HUES48 (cell line): ENCODE measurements around the gene CACTIN.

Experiments used
- H3K27ac ChIP-seq: one replicate; pipeline ENCODE4 v1.7.0; 2013; ENCODE audit warnings: low read depth, low read length, inconsistent platforms
- H3K27me3 ChIP-seq: 2 replicates; pipeline ENCODE4 v1.6.1; 2013; ENCODE audit warnings: mild to moderate bottlenecking, low read length; ENCODE audit not compliant: control insufficient read depth, insufficient read depth
- H3K36me3 ChIP-seq: 2 replicates; pipeline ENCODE4 v1.6.1; 2013; ENCODE audit warnings: low read length; ENCODE audit not compliant: control insufficient read depth, insufficient read depth
- H3K4me1 ChIP-seq: 2 replicates; pipeline ENCODE4 v1.6.1; 2013; ENCODE audit warnings: mild to moderate bottlenecking, low read length; ENCODE audit not compliant: control insufficient read depth, insufficient read depth
- H3K4me3 ChIP-seq: 2 replicates; pipeline ENCODE4 v1.5.1; 2013; ENCODE audit warnings: mild to moderate bottlenecking, low read depth, low read length
- H3K9ac ChIP-seq: 2 replicates; pipeline ENCODE4 v1.6.1; 2013; ENCODE audit warnings: mild to moderate bottlenecking, low read depth, low read length, moderate library complexity
- H3K9me3 ChIP-seq: 2 replicates; pipeline ENCODE4 v1.6.1; 2013; ENCODE audit warnings: low read length; ENCODE audit not compliant: control insufficient read depth, insufficient read depth

The CACTIN gene

DNA sequence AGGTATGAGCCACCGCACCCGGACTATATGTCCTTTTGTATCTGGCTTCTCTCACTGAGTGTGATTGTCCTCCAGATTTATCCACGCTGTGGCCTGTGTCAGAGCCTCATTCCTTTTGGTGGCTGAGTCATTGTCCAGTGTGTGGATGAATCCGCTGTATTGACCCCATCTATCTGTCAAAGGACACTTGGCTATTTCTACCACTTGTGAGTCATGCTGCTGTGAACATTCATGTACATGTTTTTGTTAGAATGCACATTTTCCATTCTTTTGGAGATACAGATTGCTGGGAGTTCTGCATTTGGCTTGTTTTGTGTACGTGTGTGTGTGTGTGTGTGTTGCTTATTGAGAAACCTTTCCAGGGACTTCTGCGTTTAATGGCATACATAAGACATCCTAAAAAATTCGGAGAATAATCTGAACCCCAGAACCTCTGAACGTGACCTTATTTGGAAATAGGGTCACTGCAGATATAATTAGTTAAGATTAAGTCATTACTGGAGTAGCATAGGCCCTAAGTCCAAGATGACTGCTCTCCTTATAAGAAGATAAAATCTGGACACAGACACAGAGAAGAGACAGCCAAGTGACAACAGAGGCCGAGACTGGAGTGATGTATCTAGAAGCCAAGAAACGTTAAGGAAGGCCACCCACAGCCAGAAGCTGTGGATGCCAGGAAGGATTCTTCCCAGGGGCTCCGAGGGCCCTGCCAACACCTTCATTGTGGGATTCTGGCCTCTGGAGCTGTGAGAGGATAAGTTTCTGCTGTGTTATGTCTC lies 46.2 kb downstream of the CACTIN start:
- no peak overlapping the region for H3K4me3 ChIP-seq
- peaks cover 9% of the 10 kb centered on the region for H3K4me1 ChIP-seq
- H3K27ac ChIP-seq: no peak overlapping the region
- H3K36me3 ChIP-seq: no peaks in the 10 kb centered on the region
- H3K27me3 ChIP-seq: peaks cover 12% of the 10 kb centered on the region
- no peaks in the 10 kb centered on the region for H3K9me3 ChIP-seq
- no peak overlapping the region for H3K9ac ChIP-seq

DNA sequence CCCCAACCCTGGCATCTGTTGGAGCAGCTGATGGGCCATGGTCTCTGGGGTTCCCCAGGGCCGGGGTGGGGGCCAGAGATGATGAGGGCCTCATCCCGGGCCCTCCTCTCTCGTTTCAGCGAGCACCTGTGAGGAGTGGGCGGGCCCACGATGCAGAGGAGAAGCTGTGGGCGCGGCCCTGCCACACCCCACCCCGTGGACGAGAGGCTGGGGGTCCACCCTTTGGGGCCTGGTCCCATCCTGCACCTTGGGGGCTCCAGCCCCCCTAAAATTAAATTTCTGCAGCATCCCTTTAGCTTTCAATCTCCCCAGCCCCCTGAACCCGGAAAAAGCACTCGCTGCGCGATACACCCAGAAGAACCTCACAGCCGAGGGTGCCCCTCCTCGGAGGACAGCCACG lies 48.2 kb downstream of the CACTIN start:
- no peak overlapping the region for H3K27ac ChIP-seq
- no peak overlapping the region for H3K9ac ChIP-seq
- peaks cover 9% of the 10 kb centered on the region for H3K4me1 ChIP-seq
- peaks cover 6% of the 10 kb centered on the region for H3K36me3 ChIP-seq
- H3K27me3 ChIP-seq: peaks cover 3% of the 10 kb centered on the region; the same call in 1 of the 2 replicates
- no peaks in the 10 kb centered on the region for H3K9me3 ChIP-seq
- H3K4me3 ChIP-seq: peak overlapping the region; percentile 58

DNA sequence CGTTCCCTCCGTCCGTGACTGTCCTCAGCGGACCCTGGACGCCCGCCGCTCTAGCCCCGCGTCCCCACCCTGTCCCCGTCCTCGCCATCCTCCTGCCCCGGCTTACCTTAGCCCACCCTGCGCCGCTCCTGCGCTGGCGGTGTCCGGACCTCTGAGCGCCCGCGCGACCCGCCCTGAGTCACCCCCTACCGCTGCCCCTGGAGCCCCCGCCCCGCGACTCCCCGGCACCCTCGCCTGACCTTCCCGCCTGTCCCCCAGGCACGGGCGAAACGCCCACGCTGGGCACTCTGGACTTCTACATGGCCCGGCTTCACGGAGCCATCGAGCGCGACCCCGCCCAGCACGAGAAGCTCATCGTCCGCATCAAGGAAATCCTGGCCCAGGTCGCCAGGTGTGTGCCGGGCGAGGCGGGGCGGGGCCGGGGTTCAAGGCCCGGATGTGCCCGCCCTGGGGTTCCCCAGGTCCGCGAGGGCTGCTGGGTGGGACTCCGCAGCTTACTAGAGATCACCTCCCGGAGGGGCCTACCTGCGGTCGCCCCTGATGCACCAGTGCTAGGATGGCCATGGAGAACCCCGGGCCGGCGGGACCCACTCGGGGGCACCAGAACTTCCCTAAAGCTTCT lies 48.8 kb downstream of the CACTIN start:
- Histone ChIP-seq H3K36me3 (peaks cover 6% of the 10 kb centered on the region), H3K4me1 (peaks cover 9% of the 10 kb centered on the region), H3K9me3 (no peaks in the 10 kb centered on the region), H3K27me3 (no peaks in the 10 kb centered on the region), H3K9ac (no peak overlapping the region), H3K4me3 (peak overlapping the region; percentile 58), H3K27ac (no peak overlapping the region)

DNA sequence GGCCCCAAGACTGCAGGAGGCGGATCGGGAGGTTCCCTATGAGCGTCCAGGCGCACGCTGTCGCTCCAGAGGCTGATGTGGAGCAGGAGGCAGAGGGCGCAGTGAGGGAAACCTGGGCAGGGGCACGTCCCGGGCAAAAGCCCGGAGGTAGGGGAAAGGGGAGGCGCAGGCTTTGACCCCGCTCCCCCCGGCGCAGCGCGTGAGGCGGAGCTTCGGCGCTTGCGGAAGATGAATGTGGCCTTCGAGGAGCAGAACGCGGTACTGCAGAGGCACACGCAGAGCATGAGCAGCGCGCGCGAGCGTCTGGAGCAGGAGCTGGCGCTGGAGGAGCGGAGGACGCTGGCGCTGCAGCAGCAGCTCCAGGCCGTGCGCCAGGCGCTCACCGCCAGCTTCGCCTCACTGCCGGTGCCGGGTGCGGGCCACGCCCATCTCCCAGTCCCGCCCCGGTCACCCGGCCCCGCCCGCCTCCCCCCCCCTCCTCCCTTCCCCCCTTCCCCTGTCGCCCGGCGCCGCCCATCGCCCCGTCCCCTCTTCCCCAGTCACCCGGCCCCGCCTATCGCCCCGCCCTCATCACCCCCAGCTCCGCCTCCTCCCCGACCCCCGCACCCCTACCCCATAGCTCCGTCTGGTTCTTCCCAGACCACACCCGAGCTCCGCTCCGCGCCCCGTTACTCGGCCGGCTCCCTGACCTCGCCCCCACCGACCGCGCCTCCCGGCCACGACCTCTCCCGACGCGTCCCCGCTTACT lies 49.7 kb downstream of the CACTIN start:
- H3K9ac ChIP-seq: no peak overlapping the region
- peak overlapping the region; percentile 64 for H3K4me3 ChIP-seq
- peaks cover 6% of the 10 kb centered on the region for H3K36me3 ChIP-seq
- peak overlapping the region; percentile 64 for H3K27ac ChIP-seq
- peaks cover 13% of the 10 kb centered on the region for H3K4me1 ChIP-seq
- no peaks in the 10 kb centered on the region for H3K27me3 ChIP-seq
- no peaks in the 10 kb centered on the region for H3K9me3 ChIP-seq

DNA sequence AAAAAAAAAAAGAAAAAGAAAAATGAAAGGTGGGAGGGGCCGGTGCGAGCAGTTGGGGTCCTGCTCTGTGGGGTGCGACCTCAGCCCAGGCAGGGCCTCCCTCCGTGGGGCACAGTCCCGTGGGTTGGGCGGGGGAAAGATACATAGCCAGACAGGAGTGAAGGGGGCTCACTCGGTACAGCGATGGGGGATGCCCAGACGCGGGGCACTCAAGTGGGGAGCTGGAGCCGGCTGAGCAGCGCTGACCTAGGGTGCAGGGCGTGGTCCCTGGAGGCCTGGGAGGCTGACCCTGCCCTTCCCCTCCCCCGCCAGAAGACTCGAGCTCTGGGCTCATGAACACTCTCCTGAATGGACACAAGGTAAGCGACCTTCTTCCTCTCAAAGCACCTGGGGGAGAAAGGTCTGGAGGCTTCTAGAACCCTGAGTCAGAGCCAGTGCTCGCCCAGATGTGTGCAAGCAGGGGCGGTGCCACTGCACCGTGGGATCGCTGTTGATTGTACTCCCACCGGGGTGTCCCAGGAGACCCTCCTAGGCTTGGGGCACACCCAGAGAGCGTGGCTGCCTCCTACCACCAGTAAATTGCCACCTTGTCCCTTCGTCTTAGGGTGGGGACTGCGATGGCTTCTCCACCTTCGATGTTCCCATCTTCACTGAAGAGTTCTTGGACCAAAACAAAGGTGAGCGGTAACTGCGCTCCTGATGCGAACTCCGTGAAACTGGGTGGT lies 50.5 kb downstream of the CACTIN start:
- H3K27me3 ChIP-seq: no peaks in the 10 kb centered on the region
- H3K9me3 ChIP-seq: no peaks in the 10 kb centered on the region
- H3K4me3 ChIP-seq: peak overlapping the region; percentile 64
- peak overlapping the region; percentile 64 for H3K27ac ChIP-seq
- H3K36me3 ChIP-seq: peaks cover 6% of the 10 kb centered on the region
- H3K9ac ChIP-seq: no peak overlapping the region
- H3K4me1 ChIP-seq: peaks cover 13% of the 10 kb centered on the region

DNA sequence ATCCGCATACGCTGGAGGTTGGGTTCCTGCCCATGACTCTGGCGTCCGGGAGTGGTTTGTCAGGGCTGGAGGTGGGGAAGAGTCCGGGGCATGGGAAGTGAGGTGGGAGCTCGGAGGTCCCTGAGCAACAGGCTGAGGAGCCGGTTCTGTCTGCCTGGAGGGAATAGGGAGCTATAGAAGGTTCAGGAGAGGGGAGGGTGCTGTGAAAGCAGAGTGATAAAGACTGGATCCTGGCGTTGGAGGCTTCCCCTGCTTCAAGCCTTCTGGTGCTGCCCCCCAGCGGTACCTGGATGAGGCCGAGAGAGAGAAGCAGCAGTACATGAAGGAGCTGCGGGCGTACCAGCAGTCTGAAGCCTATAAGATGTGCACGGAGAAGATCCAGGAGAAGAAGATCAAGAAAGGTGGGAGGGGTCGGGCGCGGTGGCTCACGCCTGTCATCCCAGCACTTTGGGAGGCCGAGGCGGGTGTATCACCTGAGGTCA lies 51.3 kb downstream of the CACTIN start:
- no peak overlapping the region for H3K4me3 ChIP-seq
- no peaks in the 10 kb centered on the region for H3K9me3 ChIP-seq
- H3K4me1 ChIP-seq: peaks cover 13% of the 10 kb centered on the region
- H3K36me3 ChIP-seq: peaks cover 6% of the 10 kb centered on the region
- H3K9ac ChIP-seq: no peak overlapping the region
- H3K27ac ChIP-seq: no peak overlapping the region
- no peaks in the 10 kb centered on the region for H3K27me3 ChIP-seq

DNA sequence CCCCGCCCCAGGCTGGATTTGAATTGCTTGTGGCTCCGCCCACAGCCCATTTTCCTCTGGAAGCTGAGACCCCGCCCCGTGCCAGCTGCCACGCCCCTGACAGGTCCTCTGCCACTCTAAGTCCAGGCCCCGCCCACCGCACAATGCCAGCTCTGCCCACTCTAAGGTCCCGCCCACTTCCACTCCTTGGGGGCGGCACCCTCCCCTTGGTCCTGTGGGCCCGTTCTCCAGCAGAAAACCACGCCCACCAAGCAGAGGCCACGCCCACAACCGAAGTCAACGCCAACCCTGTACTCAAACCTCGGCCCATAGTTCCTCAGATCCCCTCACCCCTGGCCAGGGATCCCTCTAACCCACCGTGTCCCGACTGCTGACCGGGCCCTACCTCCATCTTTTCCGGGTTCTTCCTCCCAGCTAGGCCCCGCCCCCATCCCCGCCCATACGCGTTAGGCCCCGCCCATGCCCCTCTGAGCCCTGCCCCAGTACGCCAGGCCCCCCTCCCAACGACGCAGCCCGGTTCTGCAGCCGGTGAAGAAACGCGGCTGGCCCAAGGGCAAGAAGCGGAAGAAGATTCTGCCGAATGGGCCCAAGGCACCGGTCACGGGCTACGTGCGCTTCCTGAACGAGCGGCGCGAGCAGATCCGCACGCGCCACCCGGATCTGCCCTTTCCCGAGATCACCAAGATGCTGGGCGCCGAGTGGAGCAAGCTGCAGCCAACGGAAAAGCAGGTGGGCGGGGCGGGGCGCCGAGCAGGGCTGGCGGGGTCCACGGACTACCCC lies 52.5 kb downstream of the CACTIN start:
- Histone ChIP-seq H3K27ac (peak overlapping the region; percentile 75), H3K9ac (no peak overlapping the region), H3K4me3 (peak overlapping the region; percentile 85), H3K36me3 (peaks cover 6% of the 10 kb centered on the region), H3K27me3 (no peaks in the 10 kb centered on the region), H3K4me1 (peaks cover 13% of the 10 kb centered on the region), H3K9me3 (no peaks in the 10 kb centered on the region)

DNA sequence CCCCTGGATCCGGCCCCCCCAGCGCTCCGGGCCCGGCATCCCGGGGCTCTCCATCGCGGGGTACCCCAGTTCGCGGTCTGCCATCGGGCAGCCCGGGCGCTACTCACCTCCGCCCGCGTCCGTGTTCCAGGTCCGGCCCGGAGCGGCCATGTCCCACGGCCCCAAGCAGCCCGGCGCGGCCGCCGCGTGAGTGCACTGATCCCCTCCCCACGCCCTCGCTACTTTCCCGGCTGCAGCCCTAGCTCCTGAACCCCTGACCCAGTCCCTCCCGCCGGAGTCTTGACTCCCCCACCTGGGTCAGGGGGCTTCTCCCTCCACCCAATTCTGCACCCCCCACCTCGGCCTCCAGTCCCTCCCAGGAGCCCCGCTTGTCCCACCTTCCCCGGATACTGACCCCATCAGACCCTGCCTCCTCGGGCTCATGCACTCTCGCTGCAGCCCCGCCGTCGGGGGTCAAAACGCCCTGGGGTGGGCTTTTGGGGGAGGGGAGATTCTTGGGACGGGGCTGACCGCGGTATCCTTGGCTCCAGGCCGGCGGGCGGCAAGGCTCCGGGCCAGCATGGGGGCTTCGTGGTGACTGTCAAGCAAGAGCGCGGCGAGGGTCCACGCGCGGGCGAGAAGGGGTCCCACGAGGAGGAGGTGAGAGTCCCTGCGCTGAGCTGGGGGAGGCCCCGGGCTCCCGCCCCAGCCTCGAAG lies 53.3 kb downstream of the CACTIN start:
- H3K9me3 ChIP-seq: no peaks in the 10 kb centered on the region
- peak overlapping the region; percentile 75 for H3K27ac ChIP-seq
- peaks cover 13% of the 10 kb centered on the region for H3K4me1 ChIP-seq
- peak overlapping the region; percentile 85 for H3K4me3 ChIP-seq
- no peak overlapping the region; the same call in 1 of the 2 replicates for H3K9ac ChIP-seq
- peaks cover 6% of the 10 kb centered on the region for H3K36me3 ChIP-seq
- no peaks in the 10 kb centered on the region for H3K27me3 ChIP-seq

DNA sequence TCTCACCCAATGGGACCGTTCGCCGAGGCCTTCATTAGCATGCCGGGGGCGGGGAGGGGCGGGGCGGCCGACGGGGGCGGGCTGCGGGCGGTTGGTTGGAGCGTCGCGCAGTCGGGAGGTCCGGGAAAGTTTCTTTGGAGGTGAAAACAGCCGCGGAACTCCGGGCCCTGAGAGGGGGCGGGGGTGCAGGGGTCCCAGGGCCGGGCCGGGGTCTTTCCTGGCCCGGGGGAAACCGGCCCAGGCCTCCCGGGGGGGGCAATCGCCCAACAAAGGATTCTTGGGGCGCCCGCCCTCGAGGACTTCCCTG lies 53.8 kb downstream of the CACTIN start, which contains the start of gene HMG20B:
Gene HMG20B (plus strand): TSS at position 90 of the 307 bp plus-strand sequence. CDS start 366 bp downstream, outside the sequence.
- H3K27me3 ChIP-seq: no peaks in the 10 kb centered on the region
- H3K9ac ChIP-seq: no peak within 1 kb of the TSS; the same call in 1 of the 2 replicates
- H3K9me3 ChIP-seq: no peaks in the 10 kb centered on the region
- H3K36me3 ChIP-seq: peaks cover 6% of the 10 kb centered on the region
- peaks cover 13% of the 10 kb centered on the region for H3K4me1 ChIP-seq
- peak within 1 kb of the TSS; percentile 85 for H3K4me3 ChIP-seq
- H3K27ac ChIP-seq: peak within 1 kb of the TSS; percentile 75
